ACHN (cell line): Measurements from ENCODE around the gene CASQ1.
A peak's percentile ranks its signal among the peaks of the same experiment; 100 is the strongest.

ENCODE experiments used
- DNase-seq: peaks from one replicate; pipeline ENCODE4 v3.0.0-alpha.2; 2015
- in situ Hi-C: cut with HindIII; loops from 2 replicates; pipeline ENCODE4 v1.10.0; 2017; ENCODE audit warnings: low sequenced_read_pairs, low pct_ligation_motif_present, low pct_unique_long_range_greater_than_20kb

CASQ1 gene

GRCh38 chr1:160167056-160167455 lies 23.3 kb upstream of the CASQ1 start:
- in situ Hi-C loops = no loop called here
- DNase-seq = no peak

DNA sequence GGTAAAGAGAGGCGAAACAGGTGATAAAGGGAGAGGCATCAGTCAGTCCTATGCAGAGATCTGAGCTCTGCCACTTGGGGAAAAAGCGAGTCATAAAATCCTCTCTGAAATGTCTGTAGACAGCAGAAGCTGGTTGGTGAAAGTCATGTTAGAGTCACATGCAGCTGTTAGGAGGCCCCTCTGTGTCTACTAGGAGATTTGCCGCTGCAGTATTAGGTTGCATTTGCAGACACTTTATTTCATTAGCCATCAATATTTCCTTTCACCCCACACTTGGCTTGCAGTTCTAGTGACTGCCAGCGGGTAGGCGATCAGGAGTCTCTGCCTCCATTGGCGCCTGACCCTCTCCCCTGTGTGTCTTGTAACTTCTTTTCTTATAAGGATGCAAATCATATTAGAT lies 22.8 kb upstream of the CASQ1 start:
- in situ Hi-C loops = no loop called here
- no peak for DNase-seq

- DNase-seq = no peak
- in situ Hi-C loops = no loop called here
Observed at GRCh38 chr1:160168016-160168415, 22.4 kb upstream of the CASQ1 start.

GRCh38 chr1:160168609-160169369 lies 21.6 kb upstream of the CASQ1 start:
- in situ Hi-C loops = no loop called here

DNA sequence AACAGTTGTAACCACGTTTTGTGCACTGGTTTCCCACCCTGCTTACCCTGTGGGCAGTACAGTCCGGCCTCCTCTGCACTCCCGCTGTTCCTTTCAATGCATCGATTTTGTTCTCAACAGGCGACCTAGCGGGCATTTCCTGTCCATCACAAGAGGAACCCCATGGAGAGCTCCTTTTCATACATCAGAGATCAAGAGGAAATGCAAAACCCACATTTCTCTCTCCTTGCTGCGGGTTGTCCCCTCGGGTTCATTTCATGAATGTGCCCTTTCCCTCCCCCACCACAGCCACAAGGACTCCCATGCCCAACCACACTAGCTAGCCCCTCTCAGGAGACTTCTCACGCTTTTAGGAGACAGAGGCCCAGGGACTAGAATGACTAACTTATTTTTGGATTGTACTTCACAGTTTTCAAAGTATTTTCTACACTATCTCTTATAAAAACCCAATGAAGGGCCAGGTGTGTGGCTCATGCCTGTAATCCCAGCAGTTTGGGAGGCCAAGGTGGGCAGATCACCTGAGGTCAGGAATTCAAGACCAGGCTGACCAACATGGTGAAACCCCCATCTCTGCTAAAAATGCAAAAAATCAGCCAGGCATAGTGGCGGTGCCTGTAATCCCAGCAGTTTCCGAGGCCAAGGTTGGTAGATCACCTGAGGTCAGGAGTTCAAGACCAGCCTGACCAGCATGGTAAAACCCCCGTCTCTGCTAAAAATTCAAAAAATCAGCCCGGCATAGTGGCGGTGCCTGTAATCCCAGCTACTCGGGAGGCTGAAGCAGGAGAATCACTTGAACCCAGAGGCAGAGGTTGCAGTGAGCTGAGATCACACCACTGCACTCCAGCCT lies 20.6 kb upstream of the CASQ1 start:
- DNase-seq = no peak
- in situ Hi-C loops = no loop called here

More at GRCh38 chr1:160168609-160169369, 21.6 kb upstream of the CASQ1 start:
- DNase-seq = no peak

GRCh38 chr1:160171354-160171753 lies 19.0 kb upstream of the CASQ1 start:
- peak; percentile 10 for DNase-seq

GRCh38 chr1:160171980-160172379 lies 18.4 kb upstream of the CASQ1 start:
- in situ Hi-C loops = no loop called here
- no peak for DNase-seq

More at GRCh38 chr1:160171354-160171753, 19.0 kb upstream of the CASQ1 start:
- in situ Hi-C loops = no loop called here

- in situ Hi-C loops = no loop called here
- no peak for DNase-seq
Observed at GRCh38 chr1:160177231-160177630, 13.1 kb upstream of the CASQ1 start.

DNA sequence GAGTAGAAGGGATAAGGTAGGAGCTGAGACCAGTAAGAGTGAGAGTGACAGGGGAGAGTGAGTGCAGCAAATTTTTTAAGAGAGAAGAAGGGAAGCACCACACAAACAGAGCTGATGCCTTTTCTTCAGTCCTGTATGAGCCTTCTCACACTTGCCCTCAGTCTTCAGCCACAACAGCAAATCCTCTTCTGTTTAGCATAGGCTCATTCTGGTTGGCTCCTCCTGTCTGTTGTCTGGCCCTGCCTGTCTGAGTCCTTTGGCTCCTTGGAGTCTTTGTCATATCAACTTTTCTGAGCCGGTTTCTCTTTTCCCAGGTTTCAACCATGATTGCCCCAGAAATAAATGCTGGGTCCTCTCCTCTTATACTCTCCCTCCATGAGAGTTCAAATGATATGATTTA lies 12.7 kb upstream of the CASQ1 start:
- in situ Hi-C loops = no loop called here

GRCh38 chr1:160178731-160179130 lies 11.6 kb upstream of the CASQ1 start:
- in situ Hi-C loops = no loop called here
- no peak for DNase-seq

More for the DNA sequence above, 12.7 kb upstream of the CASQ1 start:
- DNase-seq = no peak

DNA sequence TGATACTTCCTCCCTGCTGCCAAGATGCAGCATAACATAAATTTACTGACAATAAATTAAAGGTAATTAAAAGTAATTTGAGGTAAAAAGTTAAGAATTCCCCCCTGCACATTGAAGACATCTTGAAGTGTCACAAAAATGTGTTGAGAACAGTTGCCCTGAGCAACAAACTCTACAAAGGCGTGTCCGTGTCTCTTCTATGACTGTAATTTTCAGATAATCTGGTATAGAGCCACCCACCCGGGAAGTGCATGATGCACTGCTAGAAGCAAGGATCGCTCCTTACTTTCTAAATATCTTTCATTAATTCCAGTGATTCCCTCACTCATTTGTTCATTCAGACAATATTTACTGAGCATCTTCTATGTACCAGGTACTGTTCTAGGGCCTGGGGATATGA lies 11.0 kb upstream of the CASQ1 start:
- in situ Hi-C loops = no loop called here
- no peak for DNase-seq

- in situ Hi-C loops = no loop called here
- DNase-seq = no peak
Observed at GRCh38 chr1:160186246-160186645, 4.1 kb upstream of the CASQ1 start.

DNA sequence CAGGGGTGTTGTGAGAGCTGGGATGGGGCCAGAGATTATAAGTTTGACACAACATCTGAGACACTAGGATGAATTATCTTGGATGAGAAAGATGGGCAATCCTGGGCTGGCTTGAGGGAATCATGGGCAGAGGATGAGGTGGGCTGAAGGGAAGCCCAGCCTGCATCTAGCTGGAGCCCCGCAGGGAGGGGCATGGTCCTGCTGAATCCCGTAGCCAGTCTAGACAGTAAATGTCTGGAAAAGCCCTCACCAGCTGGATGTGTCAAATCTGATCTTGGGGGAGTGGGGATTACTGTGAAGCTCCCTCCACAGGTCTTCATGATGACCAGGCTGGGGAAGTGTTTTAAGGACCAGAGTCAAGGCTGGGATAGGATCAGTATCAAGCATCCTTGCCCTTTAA lies 3.6 kb upstream of the CASQ1 start:
- in situ Hi-C loops = no loop called here
- no peak for DNase-seq

GRCh38 chr1:160187407-160187806 lies 3.0 kb upstream of the CASQ1 start:
- in situ Hi-C loops = no loop called here
- DNase-seq = no peak

DNA sequence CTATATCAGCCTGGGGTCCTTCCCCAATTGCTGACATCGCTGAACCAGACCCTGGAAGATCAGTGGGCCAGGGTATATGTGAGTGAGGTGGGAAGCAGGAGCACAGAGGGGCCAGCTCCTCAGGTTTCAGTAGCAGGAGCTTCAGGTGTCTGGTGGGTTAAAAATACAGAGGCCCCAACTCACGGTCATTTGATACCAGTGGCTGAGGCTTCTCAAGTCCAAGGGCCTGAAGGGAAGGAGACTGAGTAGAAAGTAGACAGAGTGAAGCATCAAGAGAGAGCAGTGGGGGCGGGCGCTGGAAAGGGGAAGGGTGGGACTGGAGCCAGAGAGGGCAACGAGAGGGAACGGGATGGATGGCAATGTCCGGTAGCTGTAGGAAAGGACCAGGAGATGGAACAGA lies 2.0 kb upstream of the CASQ1 start:
- in situ Hi-C loops = no loop called here
- no peak for DNase-seq

- DNase-seq = no peak
- in situ Hi-C loops = no loop called here
Observed at GRCh38 chr1:160191756-160192155, 1.4 kb downstream of the CASQ1 start.

DNA sequence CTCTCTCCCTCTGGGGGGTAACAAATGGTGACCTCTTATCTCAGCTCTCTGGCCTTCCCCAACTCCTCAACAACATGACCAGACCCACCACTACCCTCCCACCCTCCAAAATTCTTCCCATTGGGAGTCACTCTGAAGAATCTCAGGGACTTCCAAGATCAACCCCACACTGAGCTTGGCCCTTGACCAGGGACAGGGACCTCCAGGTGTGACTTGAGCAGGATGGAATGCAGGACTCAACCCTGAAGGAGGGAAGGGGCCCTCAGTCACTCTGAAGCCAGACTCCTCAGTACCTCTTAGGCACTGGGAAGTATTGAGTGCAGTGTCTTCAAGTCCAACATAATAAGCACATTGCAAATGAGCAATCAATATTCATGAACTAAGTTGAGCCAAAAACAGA lies 1.9 kb downstream of the CASQ1 start:
- in situ Hi-C loops = no loop called here
- no peak for DNase-seq

- peak; percentile 85 for DNase-seq
- in situ Hi-C loops = no loop called here
Observed at GRCh38 chr1:160193091-160193819, 2.9 kb downstream of the CASQ1 start.
